LNCaP clone FGC (cell line): ENCODE measurements around the gene ME3.
"Not testable (repeated sequence)": the region's sequence is repeated elsewhere in the genome, so short reads cannot be mapped to it uniquely, and the experiment has no call there.

Experiments used
- DNase-seq: peaks from one replicate; pipeline ENCODE4 v3.0.0-alpha.2; 2011; ENCODE audit warnings: low read depth
- H3K4me3 ChIP-seq: 2 replicates; pipeline ENCODE4 v1.5.1; 2011; ENCODE audit warnings: mild to moderate bottlenecking, low read depth, low read length, control low read depth
- CTCF ChIP-seq: IDR thresholded peaks from 2 replicates; pipeline ENCODE4 v1.5.1; 2012; ENCODE audit warnings: mild to moderate bottlenecking; ENCODE audit not compliant: control insufficient read depth, insufficient read depth; ENCODE audit errors: extremely low read depth

ME3 gene

GRCh38 chr11:86625544-86625943 is 46.9 kb downstream of the ME3 start:
- DNase-seq = no peak
- no peak for TF ChIP-seq CTCF
- H3K4me3 ChIP-seq = no peak overlapping the region

DNA sequence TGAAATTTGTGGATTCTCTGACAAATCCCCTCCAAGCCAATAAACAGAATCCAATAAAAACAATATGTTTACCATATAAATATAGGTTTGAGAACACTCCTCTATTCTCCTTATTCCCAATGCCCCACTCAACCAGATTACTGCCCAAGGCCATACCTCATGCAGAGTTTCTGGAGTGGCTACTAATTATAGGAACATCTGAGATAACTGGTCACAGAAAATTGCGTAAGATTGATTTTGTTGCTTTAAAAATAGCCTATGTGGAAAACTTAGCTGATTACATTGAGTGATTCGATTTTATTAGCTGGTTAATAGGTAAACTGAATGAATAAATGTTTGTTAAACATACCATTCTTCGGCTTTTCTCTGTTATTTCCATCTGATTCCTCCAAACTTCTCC is 48.0 kb downstream of the ME3 start:
- DNase-seq = no peak
- no peak for TF ChIP-seq CTCF
- H3K4me3 ChIP-seq = no peak overlapping the region

DNA sequence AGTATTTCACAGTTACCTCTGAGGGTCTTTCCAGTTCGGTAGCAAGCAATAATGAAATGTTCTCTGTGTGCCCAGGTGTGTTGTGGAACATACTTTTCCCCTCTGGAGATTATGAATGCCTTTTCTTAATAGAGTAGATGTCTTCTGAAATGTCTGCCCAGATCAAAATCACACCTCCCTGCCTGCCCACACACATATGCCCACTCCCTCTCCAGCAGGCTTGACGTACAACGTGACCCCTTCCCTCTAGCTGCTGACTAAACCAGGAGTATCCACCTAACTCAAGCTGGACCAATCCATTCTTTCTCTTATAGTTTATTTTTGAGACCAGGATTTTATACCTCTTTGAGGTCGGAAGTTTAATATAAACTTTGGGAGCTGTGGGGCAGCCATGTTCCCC is 48.7 kb downstream of the ME3 start:
- DNase-seq = no peak
- no peak for TF ChIP-seq CTCF
- H3K4me3 ChIP-seq = no peak overlapping the region

GRCh38 chr11:86623041-86623621 is 49.3 kb downstream of the ME3 start:
- DNase-seq = no peak
- no peak for TF ChIP-seq CTCF
- no peak overlapping the region for H3K4me3 ChIP-seq

- no peak for TF ChIP-seq CTCF
- no peak overlapping the region for H3K4me3 ChIP-seq
- DNase-seq = no peak
Observed at GRCh38 chr11:86621854-86622253, 50.6 kb downstream of the ME3 start.

- no peak for DNase-seq
- TF ChIP-seq CTCF = no peak
- no peak overlapping the region for H3K4me3 ChIP-seq
Observed at GRCh38 chr11:86620891-86621521, 51.4 kb downstream of the ME3 start.

GRCh38 chr11:86619428-86619827 is 53.0 kb downstream of the ME3 start:
- H3K4me3 ChIP-seq, DNase-seq: not testable (repeated sequence)
